ENCODE results near the gene MAJIN.
A peak's percentile ranks its signal among the peaks of the same experiment; 100 is the strongest.

MAJIN gene

GRCh38 chr11:64971421-64972233 lies at the start of gene MAJIN:
TSS of gene MAJIN (minus strand) at chr11:64972108. CDS start at chr11:64959405, 12,703 bp downstream.
- Mint-ChIP-seq H3K27me3 (ENCODE audit: low read depth) (peaks cover 6% of the 10 kb centered on the region), H3K9me3 (no peaks in the 10 kb centered on the region), H3K4me3 (no peak within 1 kb of the TSS), H3K4me1 (no peaks in the 10 kb centered on the region), H3K27ac (no peak within 1 kb of the TSS), H3K36me3 (ENCODE audit: low read depth) (no peaks in the 10 kb centered on the region)
- TF ChIP-seq CTCF (IDR thresholded peaks at IDR 0.05; ENCODE audit: unreplicated experiment in 3 of 3): no peak

- Mint-ChIP-seq H3K4me1 (peaks cover under 1% of the 10 kb centered on the region), H3K36me3 (ENCODE audit: low read depth) (peaks cover 30% of the 10 kb centered on the region), H3K4me3 (no peak overlapping the region), H3K27me3 (ENCODE audit: low read depth) (peaks cover 3% of the 10 kb centered on the region), H3K9me3 (peaks cover 1% of the 10 kb centered on the region), H3K27ac (no peak overlapping the region)
- TF ChIP-seq CTCF (IDR thresholded peaks at IDR 0.05; ENCODE audit: unreplicated experiment in 3 of 3): no peak
Observed at GRCh38 chr11:65021509-65021908, 49.6 kb upstream of the MAJIN start.

GRCh38 chr11:65021003-65021402 lies 49.1 kb upstream of the MAJIN start:
- Mint-ChIP-seq H3K27ac (no peak overlapping the region), H3K36me3 (ENCODE audit: low read depth) (peaks cover 35% of the 10 kb centered on the region), H3K27me3 (ENCODE audit: low read depth) (peaks cover 3% of the 10 kb centered on the region), H3K4me3 (no peak overlapping the region), H3K4me1 (peaks cover 5% of the 10 kb centered on the region), H3K9me3 (peaks cover 4% of the 10 kb centered on the region)
- TF ChIP-seq CTCF (IDR thresholded peaks at IDR 0.05; ENCODE audit: unreplicated experiment in 3 of 3): no peak

GRCh38 chr11:65019824-65020223 lies 47.9 kb upstream of the MAJIN start:
- H3K9me3 Mint-ChIP-seq: peaks cover 4% of the 10 kb centered on the region
- no peak for TF ChIP-seq CTCF (IDR thresholded peaks at IDR 0.05; ENCODE audit: unreplicated experiment in 3 of 3)
- H3K36me3 Mint-ChIP-seq (ENCODE audit: low read depth): peaks cover 35% of the 10 kb centered on the region
- H3K27ac Mint-ChIP-seq: no peak overlapping the region
- H3K4me1 Mint-ChIP-seq: peaks cover 5% of the 10 kb centered on the region
- H3K27me3 Mint-ChIP-seq (ENCODE audit: low read depth): peaks cover 3% of the 10 kb centered on the region
- no peak overlapping the region for H3K4me3 Mint-ChIP-seq

GRCh38 chr11:65017937-65018336 lies 46.0 kb upstream of the MAJIN start:
- Mint-ChIP-seq H3K4me3 (peak overlapping the region in 2 of 3 experiments; percentile 5 to 27), H3K36me3 (ENCODE audit: low read depth) (peaks cover 35% of the 10 kb centered on the region), H3K27me3 (ENCODE audit: low read depth) (peaks cover 3% of the 10 kb centered on the region), H3K4me1 (peaks cover 8% of the 10 kb centered on the region), H3K27ac (no peak overlapping the region), H3K9me3 (peaks cover 4% of the 10 kb centered on the region)
- no peak for TF ChIP-seq CTCF (IDR thresholded peaks at IDR 0.05; ENCODE audit: unreplicated experiment in 3 of 3)

GRCh38 chr11:65016705-65017104 lies 44.8 kb upstream of the MAJIN start:
- no peak for TF ChIP-seq CTCF (IDR thresholded peaks at IDR 0.05; ENCODE audit: unreplicated experiment in 3 of 3)
- H3K27ac Mint-ChIP-seq: no peak overlapping the region
- peak overlapping the region; percentile 22 to 61 (median 49) for H3K4me3 Mint-ChIP-seq
- peaks cover 29% of the 10 kb centered on the region for H3K36me3 Mint-ChIP-seq (ENCODE audit: low read depth)
- H3K27me3 Mint-ChIP-seq (ENCODE audit: low read depth): peaks cover 3% of the 10 kb centered on the region
- H3K9me3 Mint-ChIP-seq: peaks cover 4% of the 10 kb centered on the region
- peaks cover 8% of the 10 kb centered on the region for H3K4me1 Mint-ChIP-seq
